HEK293 (cell line): ENCODE results near the gene DCC.

ENCODE experiments used
- CTCF ChIA-PET: fragments of 350-600 bp; formaldehyde crosslinking; extraction: SDS; loops from one replicate; lab custom pipeline; 2021; ENCODE audit warnings: antibody characterized with exemption; lab: Yijun Ruan, JAX
- POLR2A ChIA-PET: fragments of 300-600 bp; formaldehyde crosslinking; extraction: SDS; loops from one replicate; lab custom pipeline; 2020; ENCODE audit warnings: antibody characterized with exemption, inconsistent platforms; lab: Yijun Ruan, JAX
- H3K27ac ChIP-seq: fragments of 200-500 bp; sonication (Bioruptor generic); 2 replicates; pipeline ENCODE4 v1.5.1; 2014; ENCODE audit warnings: low read depth, low read length, control low read depth, inconsistent platforms; ENCODE audit errors: extremely low read depth
- H3K36me3 ChIP-seq, 2 experiments: fragments of 200-500 bp in 1 of 2; sonication (Bioruptor generic) in 1 of 2; 1 replicate in 1 of 2; 2 replicates in 1 of 2; pipeline ENCODE4 v1.5.1; 2014 to 2017; ENCODE audit warnings: inconsistent platforms in 2 of 2, low read length in 2 of 2; ENCODE audit not compliant: control insufficient read depth in 2 of 2, insufficient read depth in 1 of 2
- H3K4me1 ChIP-seq: fragments of 200-500 bp; sonication (Bioruptor generic); 2 replicates; pipeline ENCODE4 v1.5.1; 2014; ENCODE audit warnings: mild to moderate bottlenecking, low read length, inconsistent platforms; ENCODE audit not compliant: control insufficient read depth, insufficient read depth
- H3K4me3 ChIP-seq: 2 replicates; pipeline ENCODE4 v1.5.1; 2011; ENCODE audit warnings: low read depth, mild to moderate bottlenecking, control low read depth, low read length, moderate library complexity
- H3K9me3 ChIP-seq: fragments of 200-500 bp; sonication (Bioruptor generic); 2 replicates; pipeline ENCODE4 v1.5.1; 2014; ENCODE audit warnings: low read depth, low read length, inconsistent platforms; ENCODE audit not compliant: control insufficient read depth, insufficient read depth
- ATF2 ChIP-seq: fragments of 450-650 bp; formaldehyde crosslinking; IDR thresholded peaks from 2 replicates; pipeline ENCODE4 v1.5.1; 2016; ENCODE audit warnings: missing biosample characterization, missing genetic modification characterization, low read depth
- CTCF ChIP-seq: fragments of 450-650 bp; formaldehyde crosslinking; IDR thresholded peaks from 2 replicates; pipeline ENCODE4 v1.5.1; 2016; ENCODE audit warnings: missing biosample characterization, missing genetic modification characterization
- GFI1B ChIP-seq: fragments of 450-650 bp; formaldehyde crosslinking; IDR thresholded peaks from 2 replicates; pipeline ENCODE4 v1.5.1; 2016; ENCODE audit warnings: missing biosample characterization, missing genetic modification characterization
- PRDM6 ChIP-seq: fragments of 450-650 bp; formaldehyde crosslinking; IDR thresholded peaks from 2 replicates; pipeline ENCODE4 v1.5.1; 2017; ENCODE audit warnings: missing biosample characterization, missing genetic modification characterization
- TRIM28 ChIP-seq: IDR thresholded peaks from 2 replicates; pipeline ENCODE4 v1.6.1; 2011; ENCODE audit warnings: low read length, control low read depth, borderline replicate concordance
- ZBTB26 ChIP-seq: fragments of 450-650 bp; formaldehyde crosslinking; optimal IDR thresholded peaks from 2 replicates; pipeline ENCODE3; 2016; ENCODE audit warnings: missing biosample characterization, mild to moderate bottlenecking, missing genetic modification characterization
- ZBTB48 ChIP-seq: fragments of 450-650 bp; formaldehyde crosslinking; IDR thresholded peaks from 2 replicates; pipeline ENCODE4 v1.5.1; 2016; ENCODE audit warnings: missing biosample characterization, missing genetic modification characterization
- ZBTB49 ChIP-seq: fragments of 450-650 bp; formaldehyde crosslinking; IDR thresholded peaks from 2 replicates; pipeline ENCODE4 v1.5.1; 2016; ENCODE audit warnings: missing biosample characterization, missing genetic modification characterization, low read depth
- ZNF132 ChIP-seq: fragments of 450-650 bp; formaldehyde crosslinking; IDR thresholded peaks from 2 replicates; pipeline ENCODE4 v1.5.1; 2017; ENCODE audit warnings: missing biosample characterization, missing genetic modification characterization, borderline replicate concordance
- ZNF138 ChIP-seq: fragments of 450-650 bp; formaldehyde crosslinking; IDR thresholded peaks from 2 replicates; pipeline ENCODE4 v1.5.1; 2016; ENCODE audit warnings: missing biosample characterization, missing genetic modification characterization, borderline replicate concordance
- ZNF19 ChIP-seq: fragments of 450-650 bp; formaldehyde crosslinking; IDR thresholded peaks from 2 replicates; pipeline ENCODE4; 2016; ENCODE audit warnings: missing biosample characterization, missing genetic modification characterization, low read depth
- ZNF214 ChIP-seq: fragments of 450-650 bp; formaldehyde crosslinking; IDR thresholded peaks from 2 replicates; pipeline ENCODE4 v1.5.1; 2017; ENCODE audit warnings: missing biosample characterization, mild to moderate bottlenecking, missing genetic modification characterization, borderline replicate concordance
- ZNF341 ChIP-seq: fragments of 450-650 bp; formaldehyde crosslinking; IDR thresholded peaks from 2 replicates; pipeline ENCODE4; 2016; ENCODE audit warnings: low read depth, missing biosample characterization, missing genetic modification characterization
- ZNF426 ChIP-seq: fragments of 450-650 bp; formaldehyde crosslinking; IDR thresholded peaks from 2 replicates; pipeline ENCODE4 v1.5.1; 2017; ENCODE audit warnings: missing biosample characterization, missing genetic modification characterization, mild to moderate bottlenecking, inconsistent platforms, moderate library complexity
- ZNF473 ChIP-seq: fragments of 450-650 bp; formaldehyde crosslinking; IDR thresholded peaks from 2 replicates; pipeline ENCODE4 v1.5.1; 2017; ENCODE audit warnings: missing biosample characterization, missing genetic modification characterization
- ZNF555 ChIP-seq: fragments of 450-650 bp; formaldehyde crosslinking; conservative IDR thresholded peaks from 2 replicates; pipeline ENCODE4 v1.5.1; 2017; ENCODE audit warnings: missing biosample characterization, mild to moderate bottlenecking, missing genetic modification characterization, inconsistent platforms
- ZNF623 ChIP-seq: fragments of 450-650 bp; formaldehyde crosslinking; IDR thresholded peaks from 2 replicates; pipeline ENCODE4 v1.5.1; 2016; ENCODE audit warnings: missing biosample characterization, missing genetic modification characterization
- ZNF660 ChIP-seq: fragments of 450-650 bp; IDR thresholded peaks from 2 replicates; pipeline ENCODE4 v1.5.1; 2018; ENCODE audit warnings: missing biosample characterization, mild to moderate bottlenecking, missing genetic modification characterization
- ZNF704 ChIP-seq: fragments of 450-650 bp; formaldehyde crosslinking; IDR thresholded peaks from 2 replicates; pipeline ENCODE4 v1.5.1; 2016; ENCODE audit warnings: missing biosample characterization, missing genetic modification characterization
- ZNF707 ChIP-seq: fragments of 450-650 bp; formaldehyde crosslinking; IDR thresholded peaks from 2 replicates; pipeline ENCODE4 v1.5.1; 2016; ENCODE audit warnings: missing biosample characterization, missing genetic modification characterization
- ZSCAN18 ChIP-seq: fragments of 450-650 bp; formaldehyde crosslinking; IDR thresholded peaks from 2 replicates; pipeline ENCODE4 v1.5.1; 2016; ENCODE audit warnings: missing biosample characterization, missing genetic modification characterization

Gene DCC

GRCh38 chr18:53503914-53504441 is 1164.0 kb downstream of the DCC start:
- POLR2A ChIA-PET = no interaction called here
- TF ChIP-seq GFI1B (tag by site-specific recombination) (no peak), ZBTB49 (no peak), ZNF426 (tag by site-specific recombination) (no peak), ZNF138 (tag by site-specific recombination) (no peak)
- Histone ChIP-seq H3K4me3 (no peak overlapping the region), H3K27ac (no peak overlapping the region), H3K9me3 (no peaks in the 10 kb centered on the region), H3K36me3 (no peaks in the 10 kb centered on the region), H3K4me1 (no peaks in the 10 kb centered on the region)
- CTCF ChIA-PET = no interaction called here

GRCh38 chr18:53508529-53508928 is 1168.5 kb downstream of the DCC start:
- ChIA-PET POLR2A (no interaction called here), CTCF (no interaction called here)
- no peaks in the 10 kb centered on the region for H3K36me3 ChIP-seq
- H3K4me1 ChIP-seq = no peaks in the 10 kb centered on the region
- H3K27ac ChIP-seq = no peak overlapping the region
- no peak overlapping the region for H3K4me3 ChIP-seq
- H3K9me3 ChIP-seq = no peaks in the 10 kb centered on the region
- TF ChIP-seq ZNF214 (tag by site-specific recombination) (no peak), ZNF623 (tag by site-specific recombination) (no peak), ZBTB26 (tag by site-specific recombination) (no peak), CTCF (tag by site-specific recombination) (no peak), TRIM28 (no peak), PRDM6 (tag by site-specific recombination) (no peak), ZNF660 (tag by site-specific recombination) (no peak), ZNF341 (tag by site-specific recombination) (no peak), ZNF132 (tag by site-specific recombination) (no peak), ZNF473 (tag by site-specific recombination) (no peak), ZNF19 (tag by site-specific recombination) (no peak)

GRCh38 chr18:53509886-53510285 is 1169.9 kb downstream of the DCC start:
- H3K27ac ChIP-seq = no peak overlapping the region
- H3K36me3 ChIP-seq = no peaks in the 10 kb centered on the region
- no peaks in the 10 kb centered on the region for H3K4me1 ChIP-seq
- ChIA-PET CTCF (no interaction called here), POLR2A (no interaction called here)
- H3K4me3 ChIP-seq = no peak overlapping the region
- H3K9me3 ChIP-seq = no peaks in the 10 kb centered on the region
- no peak for TF ChIP-seq ZBTB48 (tag by site-specific recombination)
- no peak for TF ChIP-seq ZSCAN18 (tag by site-specific recombination)
- TF ChIP-seq ATF2 (tag by site-specific recombination) = no peak
- no peak for TF ChIP-seq ZNF704 (tag by site-specific recombination)
- TF ChIP-seq ZNF707 (tag by site-specific recombination) = no peak
- TF ChIP-seq ZNF555 = no peak
